GM12891 (cell line): Measurements from ENCODE around the gene CCDC136.

Source experiments
- POLR2AphosphoS5 ChIP-seq: IDR thresholded peaks from 2 replicates; pipeline ENCODE4 v1.6.1; 2011; ENCODE audit warnings: low read depth, low read length, control low read depth
- TAF1 ChIP-seq: IDR thresholded peaks from 2 replicates; pipeline ENCODE4 v1.6.1; 2011; ENCODE audit warnings: low read depth, low read length, control low read depth

DNA sequence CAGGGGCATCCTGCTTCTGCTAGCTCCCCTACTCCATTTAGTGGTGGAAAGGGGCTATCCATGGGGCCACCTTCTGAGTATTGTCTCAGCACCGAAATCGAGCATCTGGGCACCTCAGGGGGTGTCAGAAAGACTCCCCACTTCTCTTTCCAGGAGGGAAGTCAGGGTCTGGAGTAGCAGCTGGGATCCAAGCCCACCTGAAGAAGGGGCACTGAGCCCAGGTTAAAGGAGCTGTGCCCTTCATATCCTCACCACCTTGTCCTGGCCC, 41.0 kb downstream of the CCDC136 start:
- TF ChIP-seq POLR2AphosphoS5 (no peak), TAF1 (no peak)
